GM18508 (cell line): ENCODE results near the gene TFCP2.

Experiments
- ATAC-seq: cut with Tn5 transposase; IDR thresholded peaks from one replicate; pipeline ENCODE4 v1.9.1; 2021; ENCODE audit warnings: moderate number of reproducible peaks; ENCODE audit not compliant: insufficient read depth, unreplicated experiment

Gene TFCP2

GRCh38 chr12:51197736-51198567 is 25.0 kb upstream of the TFCP2 start:
- ATAC-seq, result no peak

DNA sequence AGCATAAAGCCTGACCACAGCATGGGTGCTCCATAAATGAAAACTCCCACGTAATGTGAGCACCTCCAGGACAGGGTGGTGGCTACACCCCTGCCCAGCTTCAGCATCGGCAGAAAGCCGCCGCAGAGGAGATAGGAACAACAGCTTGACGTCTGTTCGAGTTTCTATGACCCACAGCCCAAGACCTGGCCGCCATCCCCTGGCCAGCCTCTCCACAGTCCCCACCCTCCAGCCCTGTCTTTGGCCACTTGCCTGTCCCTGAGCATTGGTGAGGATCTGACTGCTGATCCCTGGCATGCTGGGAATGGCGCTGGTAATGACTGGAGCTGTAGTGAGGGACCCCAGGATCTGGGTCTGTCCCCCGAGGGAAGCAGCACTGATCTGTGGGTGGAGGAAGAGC is 23.6 kb upstream of the TFCP2 start:
- no peak for ATAC-seq

DNA sequence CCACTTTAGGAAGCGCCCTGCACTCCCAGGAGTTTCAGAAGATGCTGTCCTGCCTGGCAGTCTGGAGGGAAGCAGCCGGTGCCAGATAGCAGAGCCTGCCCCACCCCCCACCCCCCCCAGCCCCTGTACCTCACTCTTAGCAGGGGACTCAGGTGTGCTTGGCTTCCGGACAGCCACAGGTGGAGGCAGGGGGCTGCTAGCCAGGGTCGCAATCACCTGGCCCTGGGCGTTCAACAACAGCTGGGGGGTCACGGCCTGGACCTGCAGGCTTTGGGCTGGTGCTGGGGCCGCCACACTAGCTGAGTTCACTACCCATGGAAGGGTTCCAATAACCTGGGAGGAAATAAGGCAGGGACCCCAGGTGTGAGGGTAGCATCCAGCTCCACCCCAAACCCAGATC is 22.9 kb upstream of the TFCP2 start:
- ATAC-seq, result no peak

- no peak for ATAC-seq
These were observed 19.3 kb upstream of the TFCP2 start for GRCh38 chr12:51192284-51192671.

DNA sequence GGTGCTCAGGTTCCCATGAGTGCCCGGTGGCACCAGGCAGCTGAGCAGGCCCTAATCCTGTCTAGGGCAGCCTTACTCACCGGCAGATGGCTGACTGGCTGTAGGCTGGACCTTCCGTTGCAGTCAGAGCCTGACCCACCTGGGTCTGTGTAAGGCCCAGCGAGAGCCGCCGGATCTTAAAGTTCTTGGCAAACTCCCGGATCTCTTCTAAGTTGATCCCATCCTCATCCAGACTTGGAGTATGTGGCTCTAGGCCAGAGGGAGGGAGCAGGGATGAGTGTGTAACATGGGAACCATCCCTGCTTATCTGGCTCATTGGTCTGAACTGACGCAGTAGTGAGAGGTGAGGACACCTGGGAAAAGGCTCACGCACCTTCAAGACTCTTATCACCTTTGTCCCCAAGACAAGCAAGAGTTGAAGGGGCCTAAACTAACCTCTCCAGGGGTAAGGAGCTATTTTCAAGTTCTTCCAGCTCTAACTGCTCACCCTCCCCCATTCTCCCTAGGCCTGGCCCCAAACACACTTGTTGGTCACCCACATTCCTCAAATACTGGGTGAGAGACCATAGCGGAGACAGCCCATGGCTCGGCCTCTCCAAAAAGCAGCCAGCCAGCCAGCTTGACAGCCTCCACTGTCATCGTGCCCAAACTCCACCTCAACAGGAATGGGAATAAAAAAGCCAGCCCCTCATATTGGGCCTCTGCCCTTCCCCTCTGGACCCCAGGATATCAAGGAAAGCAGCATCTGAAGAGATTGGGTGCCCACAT is 18.8 kb upstream of the TFCP2 start:
- ATAC-seq, result no peak

GRCh38 chr12:51190820-51191219 is 17.9 kb upstream of the TFCP2 start:
- ATAC-seq, result no peak

DNA sequence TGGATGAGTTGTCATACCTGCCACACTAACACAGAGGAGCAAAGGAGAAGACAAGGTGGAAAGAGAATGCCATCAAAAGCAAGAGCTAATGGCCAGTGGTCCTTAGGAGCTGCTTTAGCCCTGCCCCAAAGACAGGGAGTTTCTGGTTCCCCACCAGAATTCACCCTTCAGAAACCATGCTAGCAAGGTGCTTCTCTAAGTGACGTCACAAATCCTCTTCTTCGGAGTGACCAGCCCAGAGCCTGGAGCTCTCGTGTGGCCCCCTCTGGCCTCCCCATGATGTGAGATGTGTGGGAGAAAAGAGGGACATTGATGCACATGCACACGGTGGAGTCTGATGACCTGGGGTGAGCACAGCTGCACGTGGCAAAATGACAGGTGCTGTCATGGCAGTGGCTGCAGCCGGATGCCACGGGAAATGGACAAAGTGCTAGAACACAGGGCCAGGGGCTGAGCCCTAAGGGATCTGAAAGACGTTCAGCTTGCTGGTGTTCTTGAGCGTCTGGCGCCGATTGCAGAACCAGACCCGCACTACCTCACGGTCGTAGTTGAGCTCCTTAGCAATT is 16.9 kb upstream of the TFCP2 start:
- no peak for ATAC-seq

DNA sequence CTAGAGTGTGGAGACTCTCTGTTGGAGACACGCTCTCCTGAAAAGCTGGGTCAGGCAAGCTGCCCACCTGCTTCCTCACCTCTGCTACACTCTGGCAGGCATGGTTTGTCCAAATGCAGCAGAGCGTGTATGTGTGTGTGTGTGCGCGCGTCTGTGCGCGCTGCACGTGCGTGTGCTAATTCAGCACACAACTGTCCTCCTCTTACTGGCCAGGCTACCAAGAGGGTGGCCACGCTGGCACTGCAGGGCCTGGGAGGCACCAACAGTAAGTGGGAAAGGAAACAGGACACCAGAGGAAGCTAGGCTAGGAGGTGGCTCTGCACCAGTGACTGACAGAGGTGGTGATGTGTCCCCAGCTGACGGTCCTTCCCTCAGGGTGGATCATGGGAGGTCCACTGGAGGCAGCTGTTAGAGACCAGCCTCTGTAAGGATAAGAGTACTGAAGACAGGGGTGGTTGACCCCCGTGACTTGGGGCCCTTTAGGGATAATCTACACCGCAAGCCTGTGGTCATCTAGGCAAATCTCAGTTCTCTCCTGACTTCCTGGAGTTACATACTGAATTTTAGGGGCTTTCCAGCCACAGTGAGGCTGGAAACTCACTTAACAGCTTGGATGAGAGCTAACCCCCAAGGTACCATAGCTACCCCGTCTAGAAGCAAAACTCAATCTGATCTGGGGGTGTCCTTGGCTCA is 15.6 kb upstream of the TFCP2 start:
- no peak for ATAC-seq

- ATAC-seq, result no peak
These were observed 14.5 kb upstream of the TFCP2 start for GRCh38 chr12:51187370-51187987.

GRCh38 chr12:51186465-51187085 is 13.6 kb upstream of the TFCP2 start:
- no peak for ATAC-seq

- no peak for ATAC-seq
These were observed 12.3 kb upstream of the TFCP2 start for GRCh38 chr12:51185171-51185717.

- no peak for ATAC-seq
These were observed 10.9 kb upstream of the TFCP2 start for GRCh38 chr12:51183816-51184215.

DNA sequence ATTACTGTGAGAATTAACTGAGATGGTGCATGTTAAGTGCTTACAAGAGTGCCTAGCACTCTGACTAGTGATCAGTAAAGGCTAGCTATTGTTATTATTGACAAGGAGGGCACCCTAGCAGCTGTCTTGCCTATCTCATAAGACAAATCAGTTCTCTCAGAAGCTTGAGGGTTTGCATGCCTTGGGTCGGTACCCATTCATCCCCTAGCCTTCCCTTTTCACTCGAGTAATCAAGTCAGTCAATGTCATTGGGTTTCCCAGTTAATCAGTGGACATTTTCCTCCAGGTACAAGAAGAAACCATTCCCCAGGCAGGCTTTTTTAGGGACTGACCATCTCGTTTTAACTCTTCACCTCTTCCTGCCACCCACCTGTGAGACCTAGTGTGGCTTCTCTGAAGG is 10.4 kb upstream of the TFCP2 start:
- ATAC-seq, result no peak

- ATAC-seq, result no peak
These were observed 8.6 kb upstream of the TFCP2 start for GRCh38 chr12:51181558-51181957.

DNA sequence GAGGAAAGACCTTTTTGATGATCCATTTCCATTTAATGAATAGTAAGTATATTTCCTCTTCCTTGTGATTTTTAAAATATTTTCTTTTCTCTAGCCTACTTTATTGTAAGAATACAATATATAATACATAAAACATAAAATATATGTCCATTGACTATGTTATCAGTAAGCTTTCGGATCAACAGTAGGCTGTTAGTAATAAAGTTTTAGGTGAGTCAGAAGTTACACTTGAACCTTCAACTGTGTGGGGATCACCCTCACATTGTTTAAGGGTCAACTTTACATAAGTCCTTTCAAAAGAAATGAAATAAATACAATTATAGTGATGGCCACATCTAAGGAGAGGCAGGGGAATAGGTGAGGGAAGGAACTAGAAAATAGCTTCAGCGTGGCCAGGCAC is 5.0 kb upstream of the TFCP2 start:
- no peak for ATAC-seq

DNA sequence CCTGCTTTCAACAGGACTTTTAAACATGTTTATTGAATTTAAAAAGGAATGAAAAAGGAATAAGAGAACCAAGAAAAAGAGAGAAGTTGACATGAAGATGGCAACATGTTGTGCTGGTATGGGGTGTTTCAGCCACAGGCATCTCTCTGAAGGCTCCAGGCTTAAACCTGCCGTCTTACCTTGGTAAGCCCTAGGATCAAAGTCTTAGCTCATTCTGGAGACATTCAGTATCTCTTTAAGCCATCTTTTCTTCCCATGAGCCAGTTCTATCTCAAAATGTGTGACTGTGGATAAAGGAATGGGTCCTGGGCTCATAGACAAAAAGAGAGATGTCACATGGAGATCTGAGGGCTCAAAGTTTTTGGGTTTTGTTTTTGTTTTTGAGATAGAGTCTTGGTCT is 1.6 kb upstream of the TFCP2 start:
- no peak for ATAC-seq

DNA sequence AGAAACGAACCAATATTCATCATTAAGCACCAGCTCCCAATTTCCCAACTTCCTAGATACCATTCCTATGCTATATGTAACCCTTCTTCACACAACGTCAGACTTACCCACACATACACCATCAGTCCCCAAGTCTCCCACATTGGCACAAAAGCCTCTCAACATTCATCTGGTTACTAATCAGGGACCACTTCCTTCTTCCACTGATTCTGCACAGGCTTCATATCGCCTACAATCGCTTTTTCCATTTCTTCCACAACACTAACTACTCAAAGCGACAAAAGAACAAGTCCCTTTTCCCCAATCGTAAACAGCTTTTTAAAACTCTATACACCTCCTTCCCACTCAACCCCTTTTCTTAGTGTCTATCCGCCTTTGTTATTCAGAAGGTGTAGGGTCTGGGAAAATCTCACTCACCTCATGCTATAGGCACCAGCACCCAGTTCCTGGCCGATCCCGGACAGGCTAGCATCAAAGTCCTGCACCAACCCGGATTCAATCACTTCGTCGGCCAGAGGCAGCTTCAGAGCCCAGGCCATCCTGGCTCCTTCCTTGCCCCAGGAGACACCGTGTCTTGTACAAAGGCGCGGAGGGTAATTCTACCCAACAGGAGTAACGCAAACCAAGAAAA is 936 bp downstream of the TFCP2 start:
- ATAC-seq, result peak; percentile 11

- no peak for ATAC-seq
These were observed 9.1 kb downstream of the TFCP2 start for GRCh38 chr12:51163795-51164194.

GRCh38 chr12:51162217-51162616 is 10.7 kb downstream of the TFCP2 start:
- ATAC-seq, result no peak
